ENCODE data around the gene CCDC92. TPM values are rescaled to one million over a fixed set of nuclear protein-coding genes. Genes with fewer than 3 reads are reported as not detected.

Gene CCDC92
- polyA plus RNA-seq, 3 donors, result 4.4 to 11.6 (median 5.5) TPM

- H3K36me3 ChIP-seq (replicated peaks in 1 of 2; ENCODE audit: control insufficient read depth in 1 of 2, insufficient read depth in 2 of 2, low read length in 2 of 2), result peaks cover 0 to 11% of the 10 kb centered on the region in 2 donors
- intact Hi-C loops (cut with micrococcal nuclease), result no loop called here
Measured at GRCh38 chr12:123940627-123940966, 32.0 kb downstream of the CCDC92 start.

DNA sequence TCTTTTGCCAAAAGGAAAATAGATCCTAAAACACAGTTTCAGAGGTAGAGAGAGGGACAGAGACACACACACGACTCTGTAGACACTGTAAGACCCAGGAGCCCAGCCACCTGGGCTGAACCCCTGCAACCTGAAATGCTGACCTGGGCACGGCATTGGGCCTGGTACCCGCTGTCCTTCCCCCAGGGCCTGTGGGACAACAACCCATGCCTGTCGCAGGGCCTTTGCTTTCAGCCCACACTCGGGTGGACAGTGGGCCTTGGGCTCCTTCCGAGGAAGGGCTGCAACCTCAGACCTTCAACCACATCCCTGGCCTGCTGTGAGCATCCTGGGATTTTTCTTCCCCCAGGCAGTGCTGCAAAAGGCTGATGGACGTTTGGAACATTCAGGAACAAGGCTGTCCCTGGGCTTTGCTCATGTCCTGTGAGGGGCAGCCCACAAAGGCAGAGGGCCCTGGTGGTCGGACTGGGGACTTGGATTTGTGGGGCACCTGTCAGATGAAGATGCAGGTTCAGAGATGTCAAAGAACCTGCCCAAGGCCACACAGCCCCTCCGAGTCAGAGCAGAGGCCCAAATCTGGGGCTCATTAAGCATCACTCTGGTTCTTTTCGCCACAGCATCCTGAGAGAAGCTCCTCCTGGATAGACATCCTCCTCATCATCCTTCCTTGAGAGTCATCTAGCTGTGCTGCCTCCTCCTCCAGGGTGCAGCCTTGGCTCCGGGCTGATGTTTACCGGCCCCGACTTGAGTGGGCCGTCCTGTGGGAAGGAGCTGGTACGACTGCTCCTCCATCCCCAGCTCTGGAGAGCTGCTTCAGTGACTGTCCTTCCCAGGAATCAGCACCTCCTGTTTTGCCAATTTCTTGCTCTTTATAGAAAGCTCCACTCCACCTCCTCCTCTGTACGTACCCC lies 32.7 kb downstream of the CCDC92 start:
- Histone ChIP-seq H3K9me3 (replicated peaks in 1 of 2; ENCODE audit: control insufficient read depth in 1 of 2, insufficient read depth in 1 of 2, low read length in 2 of 2) (peaks cover 20 to 30% of the 10 kb centered on the region in 2 donors), H3K4me1 (ENCODE audit: control insufficient read depth in 1 of 2, insufficient read depth in 2 of 2, low read length in 2 of 2) (peaks cover 27 to 30% of the 10 kb centered on the region in 2 donors), H3K4me3 (replicated peaks in 1 of 3; ENCODE audit: low read depth in 2 of 3, low read length in 3 of 3) (no peak overlapping the region), H3K9ac (ENCODE audit: insufficient read depth, low read length, poor library complexity, severe bottlenecking) (no peak overlapping the region), H3K27me3 (ENCODE audit: control insufficient read depth in 2 of 2, insufficient read depth in 2 of 2, low read length in 2 of 2) (no peaks in the 10 kb centered on the region), H3K27ac (ENCODE audit: low read depth in 1 of 2, low read length in 2 of 2) (peak overlapping the region in 1 of 2 donors; percentile 77), H2AFZ (ENCODE audit: insufficient read depth, low read depth, low read length, poor library complexity, severe bottlenecking) (no peak overlapping the region), H3K36me3 (replicated peaks in 1 of 2; ENCODE audit: control insufficient read depth in 1 of 2, insufficient read depth in 2 of 2, low read length in 2 of 2) (peaks cover 0 to 11% of the 10 kb centered on the region in 2 donors), H3K79me2 (ENCODE audit: insufficient read depth, low read length) (no peaks in the 10 kb centered on the region), H3K4me2 (replicated peaks; ENCODE audit: extremely low read depth, low read length, poor library complexity, severe bottlenecking) (no peak overlapping the region), H4K20me1 (ENCODE audit: insufficient read depth, low read length) (no peaks in the 10 kb centered on the region)
- 96% methylated on average over 15 of the region's 16 CpGs for WGBS (ENCODE audit: insufficient coverage)
- peak overlapping the region in 4 of 7 donors; percentile 3 to 81 (median 60) for H3K27ac Mint-ChIP-seq
- peaks cover 41% of the 10 kb centered on the region for H3K4me1 Mint-ChIP-seq
- no peak for DNase-seq
- H3K4me3 Mint-ChIP-seq, result no peak overlapping the region
- intact Hi-C loops (cut with micrococcal nuclease), result no loop called here
- H3K27me3 Mint-ChIP-seq (ENCODE audit: low read depth in 3 of 3), result peaks cover 1 to 4% (median 2%) of the 10 kb centered on the region in 3 donors
- peaks cover 10 to 28% (median 21%) of the 10 kb centered on the region in 7 donors for H3K9me3 Mint-ChIP-seq
- TF ChIP-seq, protein P1, sequence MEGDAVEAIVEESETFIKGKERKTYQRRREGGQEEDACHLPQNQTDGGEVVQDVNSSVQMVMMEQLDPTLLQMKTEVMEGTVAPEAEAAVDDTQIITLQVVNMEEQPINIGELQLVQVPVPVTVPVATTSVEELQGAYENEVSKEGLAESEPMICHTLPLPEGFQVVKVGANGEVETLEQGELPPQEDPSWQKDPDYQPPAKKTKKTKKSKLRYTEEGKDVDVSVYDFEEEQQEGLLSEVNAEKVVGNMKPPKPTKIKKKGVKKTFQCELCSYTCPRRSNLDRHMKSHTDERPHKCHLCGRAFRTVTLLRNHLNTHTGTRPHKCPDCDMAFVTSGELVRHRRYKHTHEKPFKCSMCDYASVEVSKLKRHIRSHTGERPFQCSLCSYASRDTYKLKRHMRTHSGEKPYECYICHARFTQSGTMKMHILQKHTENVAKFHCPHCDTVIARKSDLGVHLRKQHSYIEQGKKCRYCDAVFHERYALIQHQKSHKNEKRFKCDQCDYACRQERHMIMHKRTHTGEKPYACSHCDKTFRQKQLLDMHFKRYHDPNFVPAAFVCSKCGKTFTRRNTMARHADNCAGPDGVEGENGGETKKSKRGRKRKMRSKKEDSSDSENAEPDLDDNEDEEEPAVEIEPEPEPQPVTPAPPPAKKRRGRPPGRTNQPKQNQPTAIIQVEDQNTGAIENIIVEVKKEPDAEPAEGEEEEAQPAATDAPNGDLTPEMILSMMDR (IDR thresholded peaks at IDR 0.05), result no peak
- H3K36me3 Mint-ChIP-seq, result peaks cover 20 to 27% of the 10 kb centered on the region in 2 donors

More at GRCh38 chr12:123940627-123940966, 32.0 kb downstream of the CCDC92 start:
- Histone ChIP-seq H4K20me1 (ENCODE audit: insufficient read depth, low read length) (no peaks in the 10 kb centered on the region), H3K9me3 (replicated peaks in 1 of 2; ENCODE audit: control insufficient read depth in 1 of 2, insufficient read depth in 1 of 2, low read length in 2 of 2) (peaks cover 20 to 30% of the 10 kb centered on the region in 2 donors), H3K9ac (ENCODE audit: insufficient read depth, low read length, poor library complexity, severe bottlenecking) (no peak overlapping the region), H3K79me2 (ENCODE audit: insufficient read depth, low read length) (no peaks in the 10 kb centered on the region), H3K4me3 (replicated peaks in 1 of 3; ENCODE audit: low read depth in 2 of 3, low read length in 3 of 3) (no peak overlapping the region), H3K4me1 (ENCODE audit: control insufficient read depth in 1 of 2, insufficient read depth in 2 of 2, low read length in 2 of 2) (peaks cover 27 to 30% of the 10 kb centered on the region in 2 donors), H3K27ac (ENCODE audit: low read depth in 1 of 2, low read length in 2 of 2) (peak overlapping the region in 1 of 2 donors; percentile 77), H2AFZ (ENCODE audit: insufficient read depth, low read depth, low read length, poor library complexity, severe bottlenecking) (no peak overlapping the region), H3K27me3 (ENCODE audit: control insufficient read depth in 2 of 2, insufficient read depth in 2 of 2, low read length in 2 of 2) (no peaks in the 10 kb centered on the region), H3K4me2 (replicated peaks; ENCODE audit: extremely low read depth, low read length, poor library complexity, severe bottlenecking) (no peak overlapping the region)
- no peak overlapping the region for H3K4me3 Mint-ChIP-seq
- H3K27me3 Mint-ChIP-seq (ENCODE audit: low read depth in 3 of 3), result peaks cover 1 to 4% (median 2%) of the 10 kb centered on the region in 3 donors
- peaks cover 10 to 28% (median 21%) of the 10 kb centered on the region in 7 donors for H3K9me3 Mint-ChIP-seq
- peaks cover 38% of the 10 kb centered on the region for H3K4me1 Mint-ChIP-seq
- peak overlapping the region in 4 of 7 donors; percentile 3 to 81 (median 50) for H3K27ac Mint-ChIP-seq
- TF ChIP-seq, protein P1 (IDR thresholded peaks at IDR 0.05), result no peak
- no peak for DNase-seq
- peaks cover 20 to 27% of the 10 kb centered on the region in 2 donors for H3K36me3 Mint-ChIP-seq
- WGBS (ENCODE audit: insufficient coverage), result 99% methylated on average over 7 of the region's 9 CpGs

Data from CD14-positive monocyte (primary cell).